ENCODE measurements around the gene ENPP3.

- TF ChIP-seq CTCF (IDR thresholded peaks at IDR 0.05; ENCODE audit: borderline replicate concordance, extremely low read depth, low read length, poor library complexity, severe bottlenecking) (no peak), EZH2 (IDR thresholded peaks at IDR 0.05; ENCODE audit: borderline replicate concordance, low read depth, low read length, severe bottlenecking) (no peak)
Measured at GRCh38 chr6:131765081-131765803, 128.1 kb downstream of the ENPP3 start.

Measured in DND-41 (cell line).